CD4-positive, alpha-beta T cell treated with Interleukin-12 subunit alpha and Interleukin-12 subunit beta, for 1 hour (primary cell): ENCODE measurements around the gene ZNF664.

Experiments
- DNase-seq: peaks from one replicate; pipeline ENCODE4 v3.0.0-alpha.2; 2020

ZNF664 gene

DNA sequence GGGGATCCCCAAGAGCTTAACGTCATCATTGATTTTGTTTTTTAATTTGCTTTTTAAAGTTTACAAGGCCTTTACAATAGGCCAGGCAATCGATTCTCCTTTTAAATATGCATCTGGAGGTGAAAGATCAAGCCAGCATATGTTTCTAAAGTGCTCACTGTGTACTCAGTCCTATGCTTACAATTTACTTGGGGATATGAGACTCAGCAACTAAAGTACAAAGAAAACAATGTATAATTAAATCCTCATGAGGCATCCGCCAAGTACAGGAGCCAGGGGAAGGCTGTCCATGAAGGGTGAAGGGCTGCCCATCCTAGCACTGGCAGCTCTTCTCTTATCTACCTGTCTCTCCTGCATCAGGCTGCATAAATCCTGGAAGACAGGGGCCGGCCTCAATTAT lies 12.2 kb upstream of the ZNF664 start:
- no peak for DNase-seq

DNA sequence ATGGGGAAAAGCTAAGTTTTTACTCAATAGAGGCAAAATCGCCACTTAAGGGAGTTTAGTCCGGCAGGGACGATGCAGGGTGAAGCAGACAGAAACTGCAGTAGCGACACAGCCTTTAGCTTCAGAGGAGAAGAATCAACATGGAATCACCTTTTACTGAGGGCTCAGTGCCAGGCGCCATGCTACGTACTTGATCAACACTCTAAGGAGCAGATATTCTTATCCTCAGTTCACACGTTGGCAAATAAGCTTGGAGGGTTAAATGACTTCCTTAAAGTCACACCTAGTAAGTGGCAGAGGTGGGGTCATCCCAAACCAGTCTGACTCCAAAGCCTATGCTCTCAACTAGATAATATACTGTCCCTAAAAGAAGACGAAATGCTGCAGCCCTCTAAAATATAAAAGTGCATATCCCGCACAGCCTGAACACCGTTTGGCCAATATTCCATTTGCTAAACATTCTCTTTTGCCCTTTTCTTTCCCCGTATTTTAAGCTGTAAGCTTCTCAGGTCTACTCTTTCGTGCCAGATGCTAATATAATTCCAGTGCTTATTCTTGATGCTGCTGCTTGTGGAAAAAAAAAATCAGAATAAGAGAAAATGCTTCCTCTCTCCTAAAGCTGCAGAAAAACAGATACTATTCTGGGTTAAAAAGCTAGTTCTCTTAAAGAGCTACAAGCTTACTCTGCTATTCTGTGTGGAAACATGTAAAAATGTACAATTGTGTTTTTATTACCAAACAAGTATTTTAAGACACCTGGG lies 11.2 kb upstream of the ZNF664 start:
- no peak for DNase-seq

DNA sequence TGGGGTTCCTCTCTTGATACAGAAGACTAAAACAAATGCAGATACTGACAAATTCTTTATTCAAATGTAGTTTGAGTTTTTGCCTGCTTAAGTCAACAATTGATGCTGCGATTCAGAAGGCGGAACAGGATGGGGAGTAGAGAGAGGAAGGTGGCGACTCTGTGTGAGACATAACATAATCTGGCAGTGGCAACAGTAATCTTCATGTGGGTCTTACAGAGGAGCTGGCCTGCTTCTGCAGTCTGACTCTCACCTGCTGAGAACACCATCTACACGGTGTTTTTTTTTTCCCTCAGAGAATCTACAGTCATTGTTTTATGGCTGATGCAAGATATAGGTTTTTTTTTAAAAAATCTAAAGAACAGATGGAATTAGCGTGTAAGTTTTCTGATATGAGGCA lies 10.5 kb upstream of the ZNF664 start:
- no peak for DNase-seq

GRCh38 chr12:123963821-123964220 lies 9.2 kb upstream of the ZNF664 start:
- DNase-seq, result no peak

- no peak for DNase-seq
These were observed 7.6 kb upstream of the ZNF664 start for GRCh38 chr12:123965382-123965781.

- no peak for DNase-seq
These were observed 6.4 kb upstream of the ZNF664 start for GRCh38 chr12:123966596-123966995.

DNA sequence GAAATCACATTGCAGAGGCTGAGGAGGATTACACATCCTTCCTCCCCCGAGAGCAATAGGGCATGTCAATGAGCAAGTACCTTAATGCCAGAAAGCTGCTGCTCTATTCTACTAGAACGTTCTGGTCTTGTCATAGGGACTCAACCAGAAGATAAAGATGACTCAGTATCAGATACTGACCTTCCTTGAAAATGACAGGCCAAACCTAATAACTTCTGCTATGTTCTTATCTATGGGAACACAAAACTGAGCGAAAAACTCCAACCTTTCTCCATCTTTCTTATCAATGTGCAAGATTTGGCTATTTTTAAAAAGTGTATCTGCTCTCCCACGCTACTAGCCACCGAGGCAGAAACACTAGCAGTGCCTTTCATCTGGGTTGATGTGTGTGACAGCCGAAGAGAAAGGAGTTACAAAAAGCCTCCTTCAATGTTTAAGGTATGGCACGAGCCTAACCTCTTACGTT lies 5.9 kb upstream of the ZNF664 start:
- no peak for DNase-seq

GRCh38 chr12:123971449-123971769 lies 1.6 kb upstream of the ZNF664 start:
- no peak for DNase-seq

DNA sequence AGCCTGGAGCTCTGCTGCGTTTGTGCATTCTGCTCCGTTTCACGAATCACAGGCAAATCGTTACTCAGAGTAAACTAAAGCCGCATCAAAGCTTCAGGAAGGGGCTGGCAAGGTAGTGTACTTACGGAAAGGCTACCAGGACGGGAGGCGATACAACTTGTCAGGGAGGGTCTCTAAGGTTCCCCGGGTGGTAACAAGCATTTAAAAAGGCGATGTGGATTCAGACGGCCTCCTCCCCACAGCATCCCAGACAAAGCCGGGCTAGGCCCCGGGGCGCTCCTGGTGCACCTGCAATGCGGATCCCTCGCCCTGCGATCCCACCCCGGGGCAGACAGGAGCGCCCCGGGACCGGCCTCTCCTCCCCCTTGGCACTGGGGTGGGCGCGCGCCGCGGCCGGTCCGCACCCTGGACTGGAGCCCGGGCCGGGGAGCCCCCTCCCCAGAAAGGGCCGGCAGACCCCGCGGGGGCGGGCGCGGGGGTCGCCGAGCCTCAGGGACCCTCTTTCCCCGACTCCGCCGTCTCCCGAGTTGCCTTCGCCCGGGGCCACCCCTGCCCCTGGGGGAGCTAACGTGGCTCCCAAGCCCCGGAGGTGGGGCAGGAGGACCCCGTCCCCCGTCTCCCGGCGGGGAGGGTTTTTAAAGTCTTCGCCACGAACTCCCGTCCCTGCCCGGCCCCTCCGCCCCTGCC lies 1.1 kb upstream of the ZNF664 start:
- DNase-seq, result peak; percentile 40

DNA sequence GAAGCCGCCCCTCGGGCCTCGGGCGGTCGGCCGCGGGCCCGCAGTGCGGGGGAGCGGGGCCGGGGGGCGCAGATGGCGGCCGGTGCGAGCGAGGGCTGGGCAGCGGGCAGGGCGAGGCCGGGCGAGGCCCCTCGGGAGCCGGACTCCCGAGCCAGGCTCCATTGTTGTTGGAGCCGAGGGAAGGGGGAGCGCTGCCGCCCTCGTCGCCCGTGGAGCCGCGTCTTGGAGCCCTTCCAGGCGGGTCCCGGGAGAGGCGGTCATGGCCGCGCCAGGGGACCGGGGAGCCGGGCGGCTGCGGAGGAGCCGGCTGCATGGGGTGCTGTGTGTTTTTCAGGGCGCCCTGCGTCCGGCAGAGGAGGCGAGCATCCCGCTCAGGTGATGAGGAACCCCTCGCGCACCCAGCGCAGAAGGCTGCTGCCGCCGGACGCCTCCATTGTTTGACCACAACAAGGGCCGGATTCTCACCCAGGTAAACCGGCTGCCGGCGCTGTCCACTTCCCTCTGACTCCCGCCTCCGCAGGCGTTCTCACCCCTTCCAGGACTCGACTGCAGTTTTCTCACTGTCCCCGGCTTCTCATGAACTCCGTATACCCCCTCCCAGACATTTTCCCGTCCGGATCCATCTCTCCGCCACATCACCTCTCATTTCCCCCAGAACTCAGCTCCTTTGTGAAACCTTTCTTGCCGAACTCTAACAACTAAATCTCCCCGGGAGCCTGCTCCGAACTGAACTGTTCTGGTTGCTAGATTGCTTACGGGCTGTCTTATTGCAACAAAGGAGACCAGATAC lies 732 bp downstream of the ZNF664 start:
- DNase-seq, result peak; percentile 29

DNA sequence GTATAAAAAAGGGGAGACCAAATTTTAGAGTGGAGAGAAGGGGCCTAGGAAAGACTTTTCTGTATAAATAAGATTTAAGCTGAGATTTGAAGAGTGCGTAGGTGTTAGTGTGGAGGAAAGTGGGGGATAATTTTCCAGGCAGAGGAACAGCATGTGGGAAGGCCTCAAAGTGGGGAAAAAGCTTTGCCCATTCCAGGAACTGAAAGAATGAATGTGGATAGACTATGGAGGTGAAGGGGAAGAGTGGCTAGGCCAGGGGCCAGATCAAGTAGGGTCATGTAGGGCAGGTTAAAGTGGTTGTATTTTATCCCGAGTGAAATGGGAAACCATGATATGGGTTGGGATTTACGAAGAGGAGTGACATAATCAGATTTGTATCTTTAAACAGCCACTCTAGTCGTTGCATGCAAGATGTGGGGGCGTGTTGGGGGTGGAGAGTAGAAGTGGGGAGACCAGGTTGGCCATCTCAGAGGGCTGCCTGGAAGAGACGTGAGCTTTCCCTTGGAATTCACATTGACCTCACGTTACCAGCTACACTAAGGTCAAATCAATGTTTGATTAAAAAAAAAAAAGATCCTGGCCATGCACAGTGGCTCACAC lies 3.3 kb downstream of the ZNF664 start:
- no peak for DNase-seq

GRCh38 chr12:123979566-123979965 lies 6.6 kb downstream of the ZNF664 start:
- DNase-seq, result no peak

GRCh38 chr12:123982269-123982668 lies 9.3 kb downstream of the ZNF664 start:
- DNase-seq, result no peak

GRCh38 chr12:123983822-123984485 lies 10.9 kb downstream of the ZNF664 start:
- peak; percentile 70 for DNase-seq

- DNase-seq, result no peak
These were observed 11.9 kb downstream of the ZNF664 start for GRCh38 chr12:123984903-123985302.

- DNase-seq, result no peak
These were observed 13.5 kb downstream of the ZNF664 start for GRCh38 chr12:123986374-123986965.

DNA sequence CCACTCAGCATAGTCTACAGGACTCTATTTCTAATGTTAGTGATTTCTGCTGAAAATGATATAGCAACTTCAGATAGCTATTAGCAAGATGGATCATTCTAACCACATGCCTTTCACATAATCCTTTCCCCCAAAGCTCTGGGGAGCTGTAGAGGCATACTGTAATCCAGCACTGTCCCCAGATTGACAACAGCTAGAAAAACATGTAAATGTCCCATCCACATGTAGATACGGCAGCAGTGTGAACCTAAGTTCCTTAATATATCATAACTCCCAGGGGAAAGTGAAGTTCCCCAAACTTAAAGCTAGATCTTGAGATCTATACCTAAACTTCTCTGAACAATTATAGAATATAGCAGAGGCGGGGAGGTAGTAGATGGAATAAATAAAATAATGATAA lies 14.0 kb downstream of the ZNF664 start:
- no peak for DNase-seq

GRCh38 chr12:123989168-123989567 lies 16.2 kb downstream of the ZNF664 start:
- no peak for DNase-seq

GRCh38 chr12:123989753-123990152 lies 16.7 kb downstream of the ZNF664 start:
- no peak for DNase-seq

DNA sequence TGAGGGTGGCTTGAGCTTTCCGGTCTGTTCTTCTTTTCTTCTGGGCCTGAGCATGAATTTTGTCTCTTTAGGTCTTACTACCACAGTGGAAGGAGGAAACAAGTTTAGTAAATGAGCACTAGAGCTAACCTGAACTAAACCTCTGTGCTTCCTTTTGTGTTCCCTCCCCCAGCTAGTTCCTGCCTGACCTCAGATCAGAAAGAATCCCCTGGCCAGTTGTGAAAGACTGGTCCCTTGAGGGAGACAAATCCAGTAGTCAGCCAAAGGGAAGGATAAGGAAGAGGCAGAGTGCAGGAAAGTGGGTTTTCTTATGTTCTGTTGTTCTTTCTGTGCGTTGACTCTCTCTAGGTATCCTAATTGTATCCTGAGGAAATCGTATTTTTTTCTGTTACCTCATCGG lies 17.5 kb downstream of the ZNF664 start:
- DNase-seq, result no peak

DNA sequence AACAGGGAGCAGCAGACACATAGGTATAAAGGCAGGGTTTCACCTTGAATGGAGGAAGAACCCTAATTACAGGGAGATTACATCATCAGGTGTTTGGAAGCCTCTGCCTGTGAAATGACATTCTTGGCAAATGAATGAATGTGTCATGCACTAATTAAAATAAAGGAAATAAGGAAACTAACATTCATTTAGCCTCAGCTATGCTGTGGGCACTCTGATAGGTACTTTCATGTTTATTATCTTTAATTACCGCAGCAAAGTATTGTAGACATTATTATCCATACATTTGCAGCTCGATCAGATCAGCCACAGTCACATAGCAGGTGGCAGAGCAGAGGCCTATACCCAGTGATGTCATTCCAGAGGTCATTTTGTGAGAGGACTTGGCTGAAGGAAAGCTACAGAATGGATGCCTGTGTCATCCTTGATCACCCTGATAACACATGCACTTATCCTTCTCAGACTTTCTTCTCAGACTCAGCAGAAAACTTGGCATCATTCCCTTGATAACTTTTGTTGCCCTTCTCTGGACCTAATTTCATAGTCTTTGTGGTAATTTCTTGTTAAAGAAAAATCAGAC lies 18.4 kb downstream of the ZNF664 start:
- no peak for DNase-seq
